ENCODE data around the gene FAT4. TPM values are rescaled to one million over a fixed set of nuclear protein-coding genes. Genes with fewer than 3 reads are reported as not detected.

Gene FAT4
- total and polyA plus RNA-seq, 2 donors (not counting 3 experiments of a cell fraction or from before 2014, with no cell fraction given): 16.4 to 39.1 TPM

- peaks cover 63% of the 10 kb centered on the region for H3K79me2 ChIP-seq (ENCODE audit: control insufficient read depth, insufficient read depth, low read length)
- DNase-seq (ENCODE audit: low read depth, low spot score) (no peak), FAIRE-seq (no peak)
- TF ChIP-seq CTCF (IDR thresholded peaks at IDR 0.05; ENCODE audit: extremely low read depth in 1 of 2, insufficient read depth in 1 of 2, low read depth in 1 of 2, low read length in 2 of 2) (peak; percentile 49 to 65), POLR2A (IDR thresholded peaks at IDR 0.05; ENCODE audit: low read depth, low read length) (no peak)
- H3K4me1 ChIP-seq (ENCODE audit: control insufficient read depth, extremely low read depth, insufficient read depth, low read length): peaks cover 48% of the 10 kb centered on the region
- peak overlapping the region; percentile 94 for H3K4me2 ChIP-seq (ENCODE audit: insufficient read depth, low read length)
- dilution Hi-C loops (cut with MboI; ENCODE audit: extremely low pct_ligation_motif_present, low sequenced_read_pairs): no loop called here
- H3K36me3 ChIP-seq (ENCODE audit: control insufficient read depth in 2 of 2, extremely low read depth in 1 of 2, insufficient read depth in 2 of 2, low read length in 2 of 2): peaks cover 0 to 11% of the 10 kb centered on the region in 2 experiments
- peak overlapping the region; percentile 2 for H3K9ac ChIP-seq (replicated peaks; ENCODE audit: extremely low read depth, insufficient read depth, low read length)
- no peaks in the 10 kb centered on the region for H4K20me1 ChIP-seq (replicated peaks; ENCODE audit: control insufficient read depth, extremely low read depth, insufficient read depth, low read length)
- H3K27me3 ChIP-seq (ENCODE audit: control insufficient read depth in 2 of 2, insufficient read depth in 2 of 2, low read length in 2 of 2): no peaks in the 10 kb centered on the region
- ChIA-PET CTCF (interaction anchor here (1.4 to 7.4 kb wide), 4 partner anchors 95 to 433 kb away, joined by 3 to 215 read pairs (median 18); no protein-coding TSS in a partner anchor), POLR2A (no interaction called here)
- H3K4me3 ChIP-seq (replicated peaks in 1 of 3; ENCODE audit: insufficient read depth in 1 of 3, low read depth in 1 of 3, low read length in 3 of 3): peak overlapping the region; percentile 58 to 90 (median 82)
- intact Hi-C loops (cut with micrococcal nuclease): loop anchor here (1.0 to 10.0 kb wide), 4 partner anchors 51 to 1537 kb away; no protein-coding TSS in a partner anchor
- H3K9me3 ChIP-seq (replicated peaks; ENCODE audit: control insufficient read depth, insufficient read depth, low read length): no peaks in the 10 kb centered on the region
- no peaks in the 10 kb centered on the region for H3K9me1 ChIP-seq (replicated peaks; ENCODE audit: control insufficient read depth, extremely low read depth, insufficient read depth, low read length)
- BruUV-seq (replicated peaks): no TSS peak
- no peak overlapping the region for H3K27ac ChIP-seq (ENCODE audit: insufficient read depth, low read depth, low read length)
- peak overlapping the region; percentile 52 for H2AFZ ChIP-seq (ENCODE audit: low read depth, low read length)
These were observed 2.7 kb downstream of the FAT4 start for GRCh38 chr4:125317525-125317877.

- dilution Hi-C loops (cut with MboI; ENCODE audit: extremely low pct_ligation_motif_present, low sequenced_read_pairs): no loop called here
- FAIRE-seq (peak; percentile 38), DNase-seq (ENCODE audit: low read depth, low spot score) (peak; percentile 21)
- Histone ChIP-seq H3K9me3 (replicated peaks; ENCODE audit: control insufficient read depth, insufficient read depth, low read length) (no peaks in the 10 kb centered on the region), H3K4me2 (ENCODE audit: insufficient read depth, low read length) (peak overlapping the region; percentile 46), H3K4me3 (replicated peaks in 1 of 3; ENCODE audit: insufficient read depth in 1 of 3, low read depth in 1 of 3, low read length in 3 of 3) (peak overlapping the region in 1 of 3 experiments; percentile 58), H3K36me3 (ENCODE audit: control insufficient read depth in 2 of 2, extremely low read depth in 1 of 2, insufficient read depth in 2 of 2, low read length in 2 of 2) (peaks cover 0 to 11% of the 10 kb centered on the region in 2 experiments), H3K9me1 (replicated peaks; ENCODE audit: control insufficient read depth, extremely low read depth, insufficient read depth, low read length) (no peaks in the 10 kb centered on the region), H3K27ac (ENCODE audit: insufficient read depth, low read depth, low read length) (no peak overlapping the region), H3K4me1 (ENCODE audit: control insufficient read depth, extremely low read depth, insufficient read depth, low read length) (peaks cover 55% of the 10 kb centered on the region), H3K9ac (replicated peaks; ENCODE audit: extremely low read depth, insufficient read depth, low read length) (no peak overlapping the region), H3K79me2 (ENCODE audit: control insufficient read depth, insufficient read depth, low read length) (peaks cover 69% of the 10 kb centered on the region), H2AFZ (ENCODE audit: low read depth, low read length) (no peak overlapping the region), H3K27me3 (ENCODE audit: control insufficient read depth in 2 of 2, insufficient read depth in 2 of 2, low read length in 2 of 2) (no peaks in the 10 kb centered on the region), H4K20me1 (replicated peaks; ENCODE audit: control insufficient read depth, extremely low read depth, insufficient read depth, low read length) (no peaks in the 10 kb centered on the region)
- POLR2A ChIA-PET: no interaction called here
- BruUV-seq (replicated peaks): no TSS peak
- intact Hi-C loops (cut with micrococcal nuclease): loop anchor here (5.0 to 10.0 kb wide), 3 partner anchors 153 to 1535 kb away; no protein-coding TSS in a partner anchor
- no peak for TF ChIP-seq MAX (IDR thresholded peaks at IDR 0.05; ENCODE audit: insufficient read depth, insufficient read length)
- CTCF ChIA-PET: interaction anchor here (1.0 to 7.4 kb wide), 2 partner anchors 70 to 432 kb away, joined by 3 to 215 read pairs; no protein-coding TSS in a partner anchor
These were observed 4.6 kb downstream of the FAT4 start for GRCh38 chr4:125319311-125319710.
